KMS-11 (cell line): ENCODE data around the gene HEXD.

Experiments
- H2AFZ ChIP-seq: fragments of 200-600 bp; sonication (generic); 2 replicates; pipeline ENCODE4 v1.6.1; 2016; ENCODE audit warnings: antibody characterized with exemption, mixed run types, low read depth
- H3K27ac ChIP-seq: fragments of 200-600 bp; sonication (generic); 2 replicates; pipeline ENCODE4 v1.6.1; 2016; ENCODE audit warnings: mild to moderate bottlenecking, mixed run types
- H3K27me3 ChIP-seq: fragments of 200-600 bp; sonication (generic); 2 replicates; pipeline ENCODE4 v1.6.1; 2017; ENCODE audit warnings: mild to moderate bottlenecking, low read depth, mixed run types, moderate library complexity; ENCODE audit not compliant: insufficient read depth
- H3K36me3 ChIP-seq: fragments of 200-600 bp; sonication (generic); 2 replicates; pipeline ENCODE4 v1.6.1; 2017; ENCODE audit warnings: mild to moderate bottlenecking, mixed run types; ENCODE audit not compliant: insufficient read depth
- H3K4me1 ChIP-seq: fragments of 200-600 bp; sonication (generic); 2 replicates; pipeline ENCODE4 v1.6.1; 2016; ENCODE audit warnings: mild to moderate bottlenecking, low read depth, mixed run types; ENCODE audit not compliant: poor library complexity, severe bottlenecking
- H3K4me2 ChIP-seq: fragments of 200-600 bp; sonication (generic); 2 replicates; pipeline ENCODE4 v1.7.0; 2016; ENCODE audit warnings: mild to moderate bottlenecking, mixed run types
- H3K4me3 ChIP-seq: fragments of 200-600 bp; sonication (generic); IDR thresholded peaks from 2 replicates; pipeline ENCODE4 v1.6.1; 2017; ENCODE audit warnings: low read depth, low read length, mixed read lengths; ENCODE audit not compliant: insufficient read depth
- H3K79me2 ChIP-seq: fragments of 200-600 bp; sonication (generic); 2 replicates; pipeline ENCODE4 v1.6.1; 2016; ENCODE audit warnings: low read depth, mixed run types; ENCODE audit not compliant: insufficient read depth
- H3K9ac ChIP-seq: fragments of 200-600 bp; sonication (generic); 2 replicates; pipeline ENCODE4 v1.6.1; 2016; ENCODE audit warnings: mild to moderate bottlenecking, mixed run types
- H4K20me1 ChIP-seq: fragments of 200-600 bp; sonication (generic); 2 replicates; pipeline ENCODE4 v1.6.1; 2016; ENCODE audit warnings: mild to moderate bottlenecking, mixed run types; ENCODE audit not compliant: insufficient read depth
- TF ChIP-seq, protein P1 (sequence below): fragments of 200-600 bp; sonication (generic); conservative IDR thresholded peaks from 2 replicates; pipeline ENCODE4 v1.6.1; 2017; ENCODE audit warnings: low read depth, mild to moderate bottlenecking, antibody characterized with exemption, low read length, moderate library complexity, mixed read lengths

Gene HEXD

DNA sequence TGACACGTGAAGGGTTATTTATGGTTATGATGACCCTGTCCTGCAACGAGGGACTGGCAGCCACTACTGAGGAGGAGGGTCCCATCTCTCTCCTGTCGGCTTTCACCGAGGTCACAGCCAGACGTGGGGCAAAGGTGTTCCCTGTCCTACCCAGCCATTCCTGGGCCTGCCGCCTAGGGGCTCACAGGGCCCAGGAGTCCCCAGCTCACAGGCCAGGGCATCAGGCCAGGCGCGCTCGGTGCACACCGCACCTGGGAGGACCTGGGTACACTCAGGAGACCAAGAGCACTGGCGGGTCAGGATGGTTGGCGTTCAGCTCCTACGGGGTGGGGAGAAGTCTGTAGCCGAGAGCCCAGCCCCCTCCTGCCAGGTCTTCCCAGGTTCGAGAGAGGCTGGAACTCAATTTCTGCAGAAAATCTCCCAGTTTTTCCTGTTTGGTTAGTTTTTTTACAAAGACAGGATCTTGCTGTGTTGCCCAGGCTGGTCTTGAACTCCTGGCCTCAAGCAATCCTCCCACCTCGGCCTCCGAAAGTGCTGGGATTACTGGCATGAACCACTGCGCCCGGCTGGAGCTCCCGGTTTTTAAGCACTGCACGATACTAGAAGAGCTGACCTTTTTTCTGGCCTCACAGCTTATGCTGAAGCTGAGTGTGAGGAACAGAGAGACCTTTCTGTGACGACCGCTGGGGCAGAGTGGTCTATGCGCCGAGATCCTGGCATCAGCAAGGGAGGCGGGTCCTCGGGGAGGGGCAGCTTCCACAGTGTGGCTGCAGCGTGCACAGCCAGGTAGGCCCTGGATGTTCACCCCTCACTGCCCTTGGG lies 24.7 kb downstream of the HEXD start:
- Histone ChIP-seq H3K36me3 (no peaks in the 10 kb centered on the region), H4K20me1 (no peaks in the 10 kb centered on the region), H2AFZ (no peak overlapping the region), H3K4me3 (no peak overlapping the region), H3K27me3 (no peaks in the 10 kb centered on the region), H3K4me1 (no peaks in the 10 kb centered on the region), H3K4me2 (no peak overlapping the region), H3K9ac (no peak overlapping the region), H3K27ac (no peak overlapping the region), H3K79me2 (peaks cover 14% of the 10 kb centered on the region; the same call in 1 of the 2 replicates)
- TF ChIP-seq, protein P1, sequence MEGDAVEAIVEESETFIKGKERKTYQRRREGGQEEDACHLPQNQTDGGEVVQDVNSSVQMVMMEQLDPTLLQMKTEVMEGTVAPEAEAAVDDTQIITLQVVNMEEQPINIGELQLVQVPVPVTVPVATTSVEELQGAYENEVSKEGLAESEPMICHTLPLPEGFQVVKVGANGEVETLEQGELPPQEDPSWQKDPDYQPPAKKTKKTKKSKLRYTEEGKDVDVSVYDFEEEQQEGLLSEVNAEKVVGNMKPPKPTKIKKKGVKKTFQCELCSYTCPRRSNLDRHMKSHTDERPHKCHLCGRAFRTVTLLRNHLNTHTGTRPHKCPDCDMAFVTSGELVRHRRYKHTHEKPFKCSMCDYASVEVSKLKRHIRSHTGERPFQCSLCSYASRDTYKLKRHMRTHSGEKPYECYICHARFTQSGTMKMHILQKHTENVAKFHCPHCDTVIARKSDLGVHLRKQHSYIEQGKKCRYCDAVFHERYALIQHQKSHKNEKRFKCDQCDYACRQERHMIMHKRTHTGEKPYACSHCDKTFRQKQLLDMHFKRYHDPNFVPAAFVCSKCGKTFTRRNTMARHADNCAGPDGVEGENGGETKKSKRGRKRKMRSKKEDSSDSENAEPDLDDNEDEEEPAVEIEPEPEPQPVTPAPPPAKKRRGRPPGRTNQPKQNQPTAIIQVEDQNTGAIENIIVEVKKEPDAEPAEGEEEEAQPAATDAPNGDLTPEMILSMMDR = no peak

DNA sequence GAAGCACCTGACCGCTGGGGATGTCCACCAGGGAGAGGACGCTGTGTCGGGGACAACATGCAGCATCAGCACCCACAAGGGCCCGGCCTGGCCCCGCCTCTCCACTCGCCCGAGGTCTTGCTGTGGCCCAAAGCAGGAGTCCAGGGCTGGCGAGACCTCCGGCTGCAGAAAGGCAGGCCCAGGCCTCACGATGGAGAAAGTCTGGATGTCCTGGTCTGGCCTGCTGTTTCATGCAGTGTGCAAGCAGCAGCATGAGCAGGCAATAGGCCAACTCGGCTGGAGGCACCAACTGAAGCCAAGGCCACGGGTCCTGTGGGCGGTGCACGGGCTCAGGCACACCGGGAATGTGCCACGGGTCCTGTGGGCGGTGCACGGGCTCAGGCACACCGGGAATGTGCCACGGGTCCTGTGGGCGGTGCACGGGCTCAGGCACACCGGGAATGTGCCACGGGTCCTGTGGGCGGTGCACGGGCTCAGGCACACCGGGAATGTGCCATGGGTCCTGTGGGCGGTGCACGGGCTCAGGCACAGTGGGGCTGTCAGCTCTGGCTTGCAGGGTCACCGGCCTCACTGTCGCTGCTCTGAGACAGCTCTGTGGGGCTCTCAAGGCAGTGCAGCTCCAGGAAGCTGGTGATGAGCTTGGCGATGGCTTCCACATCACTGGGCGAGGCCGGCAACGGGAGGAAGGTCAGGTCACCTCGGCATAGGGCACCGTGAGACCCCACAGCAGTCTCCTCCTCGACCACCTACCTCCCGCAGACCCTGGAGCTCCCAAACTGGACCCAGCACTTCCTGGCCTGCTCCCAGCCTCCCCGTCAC lies 25.5 kb downstream of the HEXD start:
- Histone ChIP-seq H3K9ac (no peak overlapping the region), H3K36me3 (no peaks in the 10 kb centered on the region), H3K4me2 (no peak overlapping the region), H4K20me1 (no peaks in the 10 kb centered on the region), H3K79me2 (peaks cover 17% of the 10 kb centered on the region; the same call in 1 of the 2 replicates), H3K4me3 (no peak overlapping the region), H3K27me3 (no peaks in the 10 kb centered on the region), H3K4me1 (peaks cover under 1% of the 10 kb centered on the region), H2AFZ (no peak overlapping the region), H3K27ac (no peak overlapping the region)
- TF ChIP-seq, protein P1 = no peak

GRCh38 chr17:82444284-82444893 lies 26.2 kb downstream of the HEXD start:
- Histone ChIP-seq H3K79me2 (peaks cover 22% of the 10 kb centered on the region; the same call in 1 of the 2 replicates), H3K4me3 (no peak overlapping the region), H3K4me2 (no peak overlapping the region), H3K27ac (no peak overlapping the region), H4K20me1 (no peaks in the 10 kb centered on the region), H3K36me3 (no peaks in the 10 kb centered on the region), H3K27me3 (no peaks in the 10 kb centered on the region), H3K9ac (no peak overlapping the region), H2AFZ (no peak overlapping the region), H3K4me1 (peaks cover 5% of the 10 kb centered on the region)
- TF ChIP-seq, protein P1 = no peak

DNA sequence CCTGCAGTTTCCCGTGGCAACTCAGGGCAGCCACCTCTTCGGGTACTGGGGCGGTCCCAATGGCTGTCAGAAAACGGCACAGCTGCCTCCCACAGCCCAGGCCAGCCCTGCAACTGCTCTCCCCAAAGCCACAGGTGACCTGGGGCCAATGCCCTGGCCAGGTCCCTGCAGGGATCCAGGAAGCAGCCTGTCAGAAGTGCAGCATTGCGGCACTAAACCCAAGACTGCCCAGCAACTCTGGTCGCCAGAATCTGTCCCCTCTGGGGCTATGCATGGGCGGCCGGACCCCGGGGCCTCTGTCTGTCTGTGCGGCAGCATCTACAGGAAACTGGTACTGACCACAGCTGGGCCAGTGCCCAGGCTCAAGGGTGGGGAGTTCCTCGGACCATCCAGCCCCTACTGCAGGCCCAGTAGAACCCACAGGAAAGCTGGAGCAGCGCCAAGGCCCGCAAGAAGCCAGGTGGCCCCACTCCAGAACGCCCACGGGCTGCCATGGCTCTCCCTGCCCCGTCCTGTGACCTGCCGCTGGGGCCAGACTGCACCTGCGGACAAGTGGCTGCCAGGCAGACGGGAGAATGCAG lies 26.9 kb downstream of the HEXD start:
- Histone ChIP-seq H2AFZ (no peak overlapping the region), H3K27ac (no peak overlapping the region), H3K4me1 (peaks cover 5% of the 10 kb centered on the region), H4K20me1 (no peaks in the 10 kb centered on the region), H3K4me3 (no peak overlapping the region), H3K36me3 (no peaks in the 10 kb centered on the region), H3K9ac (no peak overlapping the region), H3K4me2 (no peak overlapping the region), H3K79me2 (peaks cover 28% of the 10 kb centered on the region; the same call in 1 of the 2 replicates), H3K27me3 (no peaks in the 10 kb centered on the region)
- TF ChIP-seq, protein P1 = no peak
